Jurkat, Clone E6-1 (cell line): ENCODE data around the gene CSRP1. TPM values are rescaled to one million over a fixed set of nuclear protein-coding genes. Genes with fewer than 3 reads are reported as not detected.
"Not testable (repeated sequence)": the region's sequence is repeated elsewhere in the genome, so short reads cannot be mapped to it uniquely, and the experiment has no call there.

Source experiments
- DNase-seq: peaks from one replicate; pipeline ENCODE4 v3.0.0-alpha.2; 2011; ENCODE audit warnings: low read depth, low spot score
- H3K4me3 ChIP-seq: 2 replicates; pipeline ENCODE4 v1.5.1; 2011; ENCODE audit warnings: mild to moderate bottlenecking, low read length, control low read depth, moderate library complexity
- polyA plus RNA-seq: library from polyadenylated mRNA; unstranded; fragments of >200 nt; gene quantifications from one replicate; pipeline ENCODE4 v1.2.1, GENCODE V29; 2012; ENCODE audit warnings: missing spikeins; ENCODE audit not compliant: insufficient read length, insufficient read depth

The CSRP1 gene
- 44.8 TPM for polyA plus RNA-seq

GRCh38 chr1:201506557-201507359 lies at the start of gene CSRP1:
TSS of gene CSRP1 (minus strand) at chr1:201507123. CDS start at chr1:201496303, 10,820 bp downstream.
- DNase-seq = peak; percentile 80
- H3K4me3 ChIP-seq = peak within 1 kb of the TSS; percentile 78

GRCh38 chr1:201555593-201555945 lies 48.6 kb upstream of the CSRP1 start:
- peak; percentile 26 for DNase-seq
- no peak overlapping the region for H3K4me3 ChIP-seq

GRCh38 chr1:201554789-201555592 lies 48.1 kb upstream of the CSRP1 start:
- H3K4me3 ChIP-seq = no peak overlapping the region

DNA sequence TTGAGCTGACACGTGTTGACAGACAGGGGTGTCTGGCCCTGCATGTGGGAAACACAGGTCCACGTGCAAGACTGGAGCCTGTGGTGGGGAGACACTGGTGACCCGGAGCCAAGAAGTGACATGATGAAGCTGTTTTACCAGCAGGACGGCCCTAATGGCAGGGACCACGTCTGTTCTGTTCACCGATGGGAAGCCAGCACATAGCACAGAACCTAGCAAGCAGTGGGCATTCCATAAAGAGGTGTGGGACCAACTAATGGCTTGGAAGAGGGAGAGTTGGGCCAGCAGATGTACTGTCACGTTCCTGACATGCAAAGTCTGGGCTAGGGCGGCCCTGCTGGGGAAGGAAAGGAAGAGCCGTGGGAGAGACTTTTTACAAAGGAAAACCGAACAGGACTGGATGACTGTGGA lies 47.3 kb upstream of the CSRP1 start:
- DNase-seq = no peak
- H3K4me3 ChIP-seq = no peak overlapping the region

More at GRCh38 chr1:201554789-201555592, 48.1 kb upstream of the CSRP1 start:
- no peak for DNase-seq

GRCh38 chr1:201553496-201554189 lies 46.7 kb upstream of the CSRP1 start:
- DNase-seq = no peak
- no peak overlapping the region for H3K4me3 ChIP-seq

- H3K4me3 ChIP-seq = no peak overlapping the region
- no peak for DNase-seq
Measured at GRCh38 chr1:201552941-201553351, 46.0 kb upstream of the CSRP1 start.

GRCh38 chr1:201551877-201552731 lies 45.2 kb upstream of the CSRP1 start:
- DNase-seq = no peak
- H3K4me3 ChIP-seq = no peak overlapping the region

DNA sequence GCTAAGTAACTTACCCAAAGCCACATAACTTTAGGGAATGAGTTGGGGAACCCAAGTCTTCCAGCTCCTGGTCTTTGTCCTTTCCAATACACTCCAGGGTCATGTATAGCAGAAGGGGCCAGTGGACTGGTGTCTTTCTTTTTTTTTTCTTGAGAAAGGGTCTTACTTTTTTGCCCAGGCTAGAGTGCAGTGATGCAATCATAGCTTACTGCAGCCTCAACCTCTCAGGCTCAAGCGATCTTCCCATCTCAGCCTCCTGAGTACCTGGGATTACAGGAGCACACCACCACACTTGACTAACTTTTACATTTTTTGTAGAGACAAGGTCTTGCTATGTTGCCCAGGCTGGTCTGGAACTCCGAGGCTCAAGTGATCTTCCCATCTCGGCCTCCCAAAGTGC lies 44.2 kb upstream of the CSRP1 start:
- no peak for DNase-seq
- H3K4me3 ChIP-seq = no peak overlapping the region

DNA sequence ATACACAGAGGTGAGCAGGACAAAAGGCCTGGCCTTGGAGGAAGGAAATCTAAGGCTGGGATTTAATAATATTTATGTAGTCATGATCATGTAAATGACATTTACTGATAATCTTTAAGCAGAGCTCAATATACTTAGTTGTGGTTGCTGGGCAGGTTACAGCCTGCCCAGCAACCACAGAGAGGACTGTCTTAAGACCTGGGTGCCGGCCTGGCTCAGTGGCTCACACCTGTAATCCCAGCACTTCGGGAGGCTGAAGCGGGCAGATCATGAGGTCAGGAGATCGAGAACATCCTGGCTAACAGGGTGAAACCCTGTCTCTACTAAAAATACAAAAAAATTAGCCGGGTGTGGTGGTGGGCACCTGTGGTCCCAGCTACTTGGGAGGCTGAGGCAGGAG lies 42.6 kb upstream of the CSRP1 start:
- not testable (repeated sequence) for DNase-seq, H3K4me3 ChIP-seq

- no peak for DNase-seq
- no peak overlapping the region for H3K4me3 ChIP-seq
Measured at GRCh38 chr1:201545851-201546492, 39.0 kb upstream of the CSRP1 start.

- DNase-seq = no peak
- H3K4me3 ChIP-seq = no peak overlapping the region
Measured at GRCh38 chr1:201544710-201545109, 37.8 kb upstream of the CSRP1 start.

GRCh38 chr1:201543871-201544642 lies 37.1 kb upstream of the CSRP1 start:
- no peak overlapping the region for H3K4me3 ChIP-seq
- no peak for DNase-seq

DNA sequence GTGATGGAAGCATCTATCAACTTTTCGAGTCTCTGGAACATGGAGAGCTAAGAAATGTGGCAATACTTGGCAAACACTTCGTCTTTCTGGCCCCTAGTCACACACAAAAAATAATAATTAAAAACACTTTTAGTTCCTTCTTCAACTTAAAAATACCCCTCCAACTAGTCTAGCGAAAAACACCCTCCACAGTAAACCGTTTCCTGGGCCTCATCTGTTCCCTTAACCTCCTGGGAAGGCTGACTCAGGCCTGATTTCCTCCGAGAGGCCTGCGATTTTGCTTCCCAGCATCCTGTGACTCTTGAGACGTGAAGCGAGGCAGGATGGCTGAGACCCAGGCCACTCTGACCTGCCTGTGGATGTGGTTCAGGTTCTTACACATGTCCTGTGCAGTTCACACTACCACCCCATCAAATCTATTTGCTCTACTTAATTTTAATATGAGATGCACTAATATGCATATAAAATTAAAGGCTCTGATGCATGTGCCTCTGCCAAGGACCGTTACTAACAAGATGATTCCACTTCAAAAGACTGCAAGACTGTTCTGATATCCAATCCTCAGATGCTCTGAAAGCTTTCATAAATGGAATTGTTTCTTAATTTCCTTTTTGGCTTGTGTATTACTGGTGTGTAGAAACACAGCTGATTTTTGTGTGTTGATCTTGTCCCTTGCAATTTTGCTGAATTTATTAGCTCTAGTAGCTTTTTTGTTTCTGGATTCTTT lies 35.5 kb upstream of the CSRP1 start:
- no peak for DNase-seq

DNA sequence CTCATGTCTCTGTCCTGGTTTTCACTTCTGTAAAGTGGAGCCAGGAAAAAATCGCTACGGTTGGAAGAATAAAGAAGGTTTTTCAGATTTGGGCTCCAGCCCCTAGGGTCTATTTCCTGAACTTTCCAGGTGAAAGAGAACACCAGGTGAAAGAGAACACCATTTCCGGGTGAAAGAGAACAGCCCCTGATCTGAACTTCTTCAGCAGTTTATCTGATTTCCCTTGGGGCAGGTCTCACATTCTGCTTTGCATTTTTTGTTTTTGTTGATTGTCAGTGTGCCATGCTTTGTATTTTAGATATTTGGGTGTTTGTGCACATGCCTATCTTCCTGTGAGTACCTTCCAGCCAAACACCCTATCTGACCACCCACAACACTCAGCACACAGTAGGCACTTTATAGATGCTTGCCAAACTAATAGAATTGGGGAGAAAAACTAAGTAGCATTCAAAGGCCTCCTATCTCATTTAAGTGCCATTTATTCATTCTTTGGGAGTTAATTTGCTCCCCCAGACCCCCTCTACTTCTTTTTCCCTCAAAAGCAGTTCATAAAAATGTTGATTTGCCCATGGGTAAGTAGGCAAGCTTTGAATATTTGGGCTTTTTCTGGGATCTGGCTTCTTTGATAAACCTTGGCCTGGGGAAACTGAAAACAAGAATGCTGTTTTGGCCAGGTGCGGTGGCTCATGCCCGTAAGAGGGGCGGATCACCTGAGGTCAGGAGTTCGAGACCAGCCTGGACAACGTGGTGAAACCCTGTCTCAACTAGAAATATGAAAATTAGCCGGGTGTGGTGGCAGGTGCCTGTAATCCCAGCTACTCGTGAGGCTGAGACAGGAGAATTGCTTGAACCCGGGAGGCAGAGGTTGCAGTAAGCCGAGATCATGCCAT lies 34.2 kb upstream of the CSRP1 start:
- DNase-seq = no peak
- H3K4me3 ChIP-seq = no peak overlapping the region

More for the DNA sequence above, 35.5 kb upstream of the CSRP1 start:
- H3K4me3 ChIP-seq = no peak overlapping the region

- no peak overlapping the region for H3K4me3 ChIP-seq
- peak; percentile 36 for DNase-seq
Measured at GRCh38 chr1:201539561-201540431, 32.9 kb upstream of the CSRP1 start.
